ENCODE data around the gene CD247. TPM values are rescaled to one million over a fixed set of nuclear protein-coding genes. Genes with fewer than 3 reads are reported as not detected.

CD247 gene
- total RNA-seq, 1 donor from 2014 or later = not detected

DNA sequence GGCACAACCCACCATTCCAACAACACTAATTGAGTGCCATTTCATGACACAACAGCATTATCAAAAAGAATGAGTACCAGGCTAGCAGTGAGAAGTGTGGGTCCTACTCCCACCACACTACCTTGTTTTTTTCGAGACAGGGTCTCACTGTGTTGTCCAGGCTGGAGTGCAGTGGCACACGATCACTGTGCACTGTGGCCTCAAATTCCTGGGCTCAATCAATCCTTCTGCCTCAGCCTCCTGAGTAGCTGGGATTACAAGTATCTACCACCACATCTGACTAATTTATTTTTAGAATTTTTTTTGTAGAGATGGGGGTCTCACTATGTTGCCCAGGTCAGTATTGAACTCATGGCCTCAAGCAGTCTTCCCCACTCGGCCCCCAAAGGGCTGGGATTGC is 30.7 kb downstream of the CD247 start:
- TF ChIP-seq, protein P1, sequence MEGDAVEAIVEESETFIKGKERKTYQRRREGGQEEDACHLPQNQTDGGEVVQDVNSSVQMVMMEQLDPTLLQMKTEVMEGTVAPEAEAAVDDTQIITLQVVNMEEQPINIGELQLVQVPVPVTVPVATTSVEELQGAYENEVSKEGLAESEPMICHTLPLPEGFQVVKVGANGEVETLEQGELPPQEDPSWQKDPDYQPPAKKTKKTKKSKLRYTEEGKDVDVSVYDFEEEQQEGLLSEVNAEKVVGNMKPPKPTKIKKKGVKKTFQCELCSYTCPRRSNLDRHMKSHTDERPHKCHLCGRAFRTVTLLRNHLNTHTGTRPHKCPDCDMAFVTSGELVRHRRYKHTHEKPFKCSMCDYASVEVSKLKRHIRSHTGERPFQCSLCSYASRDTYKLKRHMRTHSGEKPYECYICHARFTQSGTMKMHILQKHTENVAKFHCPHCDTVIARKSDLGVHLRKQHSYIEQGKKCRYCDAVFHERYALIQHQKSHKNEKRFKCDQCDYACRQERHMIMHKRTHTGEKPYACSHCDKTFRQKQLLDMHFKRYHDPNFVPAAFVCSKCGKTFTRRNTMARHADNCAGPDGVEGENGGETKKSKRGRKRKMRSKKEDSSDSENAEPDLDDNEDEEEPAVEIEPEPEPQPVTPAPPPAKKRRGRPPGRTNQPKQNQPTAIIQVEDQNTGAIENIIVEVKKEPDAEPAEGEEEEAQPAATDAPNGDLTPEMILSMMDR (IDR thresholded peaks at IDR 0.05; ENCODE audit: insufficient read depth, low read length, poor library complexity, severe bottlenecking) = no peak
- H3K27me3 ChIP-seq (ENCODE audit: control insufficient read depth, insufficient read depth, low read length) = no peaks in the 10 kb centered on the region

DNA sequence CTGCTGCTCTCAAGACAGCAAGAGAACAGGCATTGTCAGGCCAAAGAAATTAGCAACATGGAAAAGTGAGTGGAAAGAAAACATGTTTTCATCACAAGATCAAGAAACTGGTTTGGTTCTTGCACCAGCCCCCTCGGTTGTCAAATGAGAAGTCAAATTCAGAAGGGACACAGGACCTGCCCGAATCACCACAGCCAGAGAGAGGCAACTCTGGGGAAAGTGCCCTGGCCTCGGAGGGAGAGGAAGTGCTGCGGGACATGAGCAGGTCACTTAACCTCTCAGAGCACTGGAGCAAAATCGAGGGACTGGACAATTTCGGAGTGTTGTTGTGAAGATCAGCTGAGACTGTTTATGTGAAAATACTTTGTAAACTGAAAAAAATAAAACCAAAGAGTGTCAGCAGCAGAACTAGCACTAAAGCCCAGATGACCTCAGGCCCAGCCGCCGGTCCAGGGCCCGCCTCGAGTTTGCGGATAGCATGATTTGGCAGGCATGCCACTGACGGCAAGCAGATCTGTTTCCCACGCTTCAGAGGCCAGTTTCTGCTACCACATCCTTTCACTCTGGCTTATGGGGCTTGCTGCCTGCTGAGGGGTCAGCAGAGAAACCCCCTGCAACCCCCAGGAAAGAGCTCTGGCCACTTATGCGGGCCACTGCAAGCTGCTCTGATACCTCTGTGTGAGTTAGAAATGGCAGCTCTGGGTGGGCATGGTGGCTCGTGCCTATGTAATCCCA is 32.1 kb downstream of the CD247 start:
- H3K27me3 ChIP-seq (ENCODE audit: control insufficient read depth, insufficient read depth, low read length) = no peaks in the 10 kb centered on the region
- TF ChIP-seq, protein P1 (IDR thresholded peaks at IDR 0.05; ENCODE audit: insufficient read depth, low read length, poor library complexity, severe bottlenecking) = no peak

More for the DNA sequence above, 30.7 kb downstream of the CD247 start:
- H3K36me3 ChIP-seq (ENCODE audit: control insufficient read depth, insufficient read depth, low read length) = no peaks in the 10 kb centered on the region
- H3K4me3 ChIP-seq (ENCODE audit: low read depth, low read length) = no peak overlapping the region
- DNase-seq (ENCODE audit: low read depth) = no peak

DNA sequence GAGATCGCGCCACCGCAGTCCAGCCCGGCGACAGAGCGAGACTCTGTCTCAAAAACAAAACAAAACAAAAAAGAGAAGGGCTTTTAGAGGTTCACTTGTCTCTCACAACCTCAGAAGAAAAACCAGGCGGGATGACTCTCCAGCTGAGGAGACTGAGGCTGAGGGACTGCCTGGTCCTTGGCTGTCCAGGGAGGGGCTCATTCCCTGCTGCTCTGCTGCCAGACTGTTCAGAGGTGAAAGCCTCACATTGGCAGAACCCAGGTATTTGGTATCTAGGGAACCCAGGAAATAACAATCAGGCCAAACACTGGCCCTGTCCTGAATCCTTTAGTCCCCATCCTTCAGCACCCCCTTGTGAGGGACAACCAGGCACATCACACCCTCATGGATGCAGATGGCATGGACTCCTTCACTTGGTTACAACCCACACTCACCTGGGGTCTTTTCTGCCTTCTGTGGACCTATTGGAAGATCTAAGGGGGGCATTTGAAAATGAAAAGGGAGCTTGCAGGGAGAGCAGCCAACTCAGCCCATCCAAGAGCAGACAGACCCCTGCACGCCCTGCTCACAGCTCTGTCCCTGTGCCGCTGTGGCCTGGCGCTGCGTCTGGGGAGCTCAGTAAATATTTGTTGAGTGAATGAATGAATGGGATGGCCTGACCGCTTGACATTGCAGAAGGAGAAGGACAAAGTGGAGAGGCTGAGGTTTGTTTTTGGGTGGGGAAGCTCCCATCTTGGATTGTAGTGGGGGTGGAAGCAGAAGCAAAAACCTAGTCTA is 33.4 kb downstream of the CD247 start:
- no peaks in the 10 kb centered on the region for H3K27me3 ChIP-seq (ENCODE audit: control insufficient read depth, insufficient read depth, low read length)
- no peak for DNase-seq (ENCODE audit: low read depth)
- H3K36me3 ChIP-seq (ENCODE audit: control insufficient read depth, insufficient read depth, low read length) = no peaks in the 10 kb centered on the region
- H3K4me3 ChIP-seq (ENCODE audit: low read depth, low read length) = no peak overlapping the region
- TF ChIP-seq, protein P1 (IDR thresholded peaks at IDR 0.05; ENCODE audit: insufficient read depth, low read length, poor library complexity, severe bottlenecking) = no peak

More for the DNA sequence above, 32.1 kb downstream of the CD247 start:
- Histone ChIP-seq H3K36me3 (ENCODE audit: control insufficient read depth, insufficient read depth, low read length) (no peaks in the 10 kb centered on the region), H3K4me3 (ENCODE audit: low read depth, low read length) (no peak overlapping the region)
- no peak for DNase-seq (ENCODE audit: low read depth)

DNA sequence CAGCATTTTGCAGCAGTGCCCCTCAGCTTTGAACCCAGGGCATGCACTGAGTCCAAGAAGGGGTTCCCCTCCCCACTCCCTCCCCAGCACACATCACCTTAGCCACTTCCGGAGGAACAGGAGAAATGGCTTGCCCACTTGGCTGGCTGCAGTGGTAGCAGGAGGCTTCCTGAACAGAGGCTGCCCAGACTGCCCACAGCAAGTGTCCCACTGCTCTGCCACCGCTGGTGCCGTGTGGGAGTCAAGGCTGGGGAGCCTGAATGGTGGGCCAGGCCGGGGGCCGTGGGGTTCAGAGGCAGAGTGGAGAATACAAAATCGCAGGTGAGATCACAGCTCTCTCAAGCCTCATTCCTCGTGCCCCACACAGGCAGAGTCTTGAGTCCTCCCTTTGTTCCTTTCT is 34.5 kb downstream of the CD247 start:
- Histone ChIP-seq H3K4me3 (ENCODE audit: low read depth, low read length) (no peak overlapping the region), H3K27me3 (ENCODE audit: control insufficient read depth, insufficient read depth, low read length) (no peaks in the 10 kb centered on the region), H3K36me3 (ENCODE audit: control insufficient read depth, insufficient read depth, low read length) (no peaks in the 10 kb centered on the region)
- DNase-seq (ENCODE audit: low read depth) = no peak
- TF ChIP-seq, protein P1 (IDR thresholded peaks at IDR 0.05; ENCODE audit: insufficient read depth, low read length, poor library complexity, severe bottlenecking) = no peak

DNA sequence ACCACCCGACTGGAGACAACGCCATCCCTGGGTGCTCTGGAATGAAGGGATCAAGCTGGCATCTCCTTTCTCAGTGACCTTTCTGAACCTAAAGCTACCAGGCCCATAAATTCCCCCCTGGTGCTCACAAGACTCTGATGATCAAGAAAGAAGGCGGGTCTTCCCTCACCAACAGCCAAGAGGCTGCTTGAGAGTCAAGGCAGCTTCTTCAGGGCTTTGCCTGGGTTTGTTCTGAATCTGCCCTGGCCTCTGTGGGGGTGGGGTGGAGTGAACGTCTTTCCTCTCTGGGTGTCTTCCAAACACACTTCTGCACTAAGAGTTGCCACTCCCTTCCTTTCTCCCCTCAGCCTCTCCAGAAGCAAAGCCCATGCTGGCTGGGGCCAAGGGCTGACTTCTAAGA is 36.1 kb downstream of the CD247 start:
- no peak for DNase-seq (ENCODE audit: low read depth)
- Histone ChIP-seq H3K27me3 (ENCODE audit: control insufficient read depth, insufficient read depth, low read length) (peaks cover 3% of the 10 kb centered on the region), H3K4me3 (ENCODE audit: low read depth, low read length) (no peak overlapping the region), H3K36me3 (ENCODE audit: control insufficient read depth, insufficient read depth, low read length) (no peaks in the 10 kb centered on the region)
- TF ChIP-seq, protein P1 (IDR thresholded peaks at IDR 0.05; ENCODE audit: insufficient read depth, low read length, poor library complexity, severe bottlenecking) = no peak

All from kidney epithelial cell (primary cell).